Parathyroid adenoma (tissue), 2 donors: ENCODE results near the gene PAGE2.

ENCODE experiments used
- H2AFZ ChIP-seq: fragments of 300-600 bp; sonication (generic); one replicate; pipeline ENCODE4 v1.7.0; 2017; ENCODE audit warnings: antibody characterized with exemption, mild to moderate bottlenecking
- H3K27ac ChIP-seq: fragments of 300-600 bp; sonication (generic); one replicate; pipeline ENCODE4 v1.7.0; 2017
- H3K27me3 ChIP-seq: fragments of 300-600 bp; sonication (generic); one replicate; pipeline ENCODE4 v1.7.0; 2017; ENCODE audit warnings: low read length; ENCODE audit not compliant: control insufficient read depth, insufficient read depth
- H3K36me3 ChIP-seq: fragments of 300-600 bp; sonication (generic); one replicate; pipeline ENCODE4 v1.7.0; 2017; ENCODE audit warnings: low read length; ENCODE audit not compliant: control insufficient read depth, insufficient read depth
- H3K4me1 ChIP-seq: fragments of 300-600 bp; sonication (generic); one replicate; pipeline ENCODE4 v1.7.0; 2017; ENCODE audit warnings: control low read depth
- H3K4me2 ChIP-seq: fragments of 300-600 bp; sonication (generic); one replicate; pipeline ENCODE4 v1.7.0; 2017; ENCODE audit warnings: low read length
- H3K4me3 ChIP-seq: fragments of 300-600 bp; sonication (generic); one replicate; pipeline ENCODE4 v1.7.0; 2017; ENCODE audit warnings: low read depth, low read length
- H3K79me2 ChIP-seq: fragments of 300-600 bp; sonication (generic); one replicate; pipeline ENCODE4 v1.7.0; 2017; ENCODE audit warnings: control low read depth
- H3K9ac ChIP-seq: fragments of 300-600 bp; sonication (generic); one replicate; pipeline ENCODE4 v1.7.0; 2017; ENCODE audit warnings: mild to moderate bottlenecking
- H3K9me3 ChIP-seq: fragments of 300-600 bp; sonication (generic); one replicate; pipeline ENCODE4 v1.7.0; 2017; ENCODE audit warnings: low read length; ENCODE audit not compliant: control insufficient read depth
- CTCF ChIP-seq: fragments of 300-600 bp; sonication (generic); IDR thresholded peaks from one replicate; pipeline ENCODE4 v1.7.0; 2017; ENCODE audit warnings: antibody characterized with exemption, mild to moderate bottlenecking
- donor health status: primary hyperparathyroidism.

The PAGE2 gene

GRCh38 chrX:55099162-55099561 lies 10.3 kb downstream of the PAGE2 start:
- Histone ChIP-seq H3K4me2 (no peak overlapping the region), H3K27me3 (no peaks in the 10 kb centered on the region), H2AFZ (no peak overlapping the region), H3K4me3 (no peak overlapping the region), H3K9ac (no peak overlapping the region), H3K27ac (no peak overlapping the region), H3K4me1 (no peaks in the 10 kb centered on the region), H3K36me3 (no peaks in the 10 kb centered on the region), H3K9me3 (no peaks in the 10 kb centered on the region), H3K79me2 (no peaks in the 10 kb centered on the region)
- no peak for TF ChIP-seq CTCF

DNA sequence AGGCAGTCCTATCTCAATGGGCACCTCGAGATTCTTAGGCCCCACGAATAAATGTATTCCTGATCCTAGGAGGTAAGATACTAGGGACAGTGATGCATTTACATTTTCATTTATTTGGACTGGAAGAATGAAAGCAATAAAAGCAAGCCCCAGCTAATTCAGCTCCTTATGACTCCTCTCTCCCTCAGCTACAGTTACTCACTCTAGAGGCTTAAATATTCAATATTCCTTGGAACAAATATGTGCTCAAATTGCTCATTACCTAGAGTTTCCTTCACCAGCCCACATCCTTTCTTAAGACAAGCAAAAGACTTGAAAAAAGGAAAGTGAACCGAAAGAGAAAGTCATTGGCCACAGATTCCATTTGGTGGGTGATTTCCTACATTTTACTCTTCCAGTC lies 13.9 kb downstream of the PAGE2 start:
- Histone ChIP-seq H3K27ac (no peak overlapping the region), H3K4me1 (no peaks in the 10 kb centered on the region), H3K36me3 (no peaks in the 10 kb centered on the region), H3K79me2 (no peaks in the 10 kb centered on the region), H3K4me2 (no peak overlapping the region), H3K4me3 (no peak overlapping the region), H3K9me3 (no peaks in the 10 kb centered on the region), H3K27me3 (no peaks in the 10 kb centered on the region), H3K9ac (no peak overlapping the region), H2AFZ (no peak overlapping the region)
- TF ChIP-seq CTCF: no peak

- H2AFZ ChIP-seq: no peak overlapping the region
- H3K4me1 ChIP-seq: no peaks in the 10 kb centered on the region
- no peaks in the 10 kb centered on the region for H3K36me3 ChIP-seq
- TF ChIP-seq CTCF: no peak
- H3K27ac ChIP-seq: no peak overlapping the region
- H3K4me3 ChIP-seq: no peak overlapping the region
- H3K27me3 ChIP-seq: no peaks in the 10 kb centered on the region
- no peak overlapping the region for H3K9ac ChIP-seq
- H3K79me2 ChIP-seq: no peaks in the 10 kb centered on the region
- no peaks in the 10 kb centered on the region for H3K9me3 ChIP-seq
- no peak overlapping the region for H3K4me2 ChIP-seq
Observed at GRCh38 chrX:55107262-55107661, 18.4 kb downstream of the PAGE2 start.

DNA sequence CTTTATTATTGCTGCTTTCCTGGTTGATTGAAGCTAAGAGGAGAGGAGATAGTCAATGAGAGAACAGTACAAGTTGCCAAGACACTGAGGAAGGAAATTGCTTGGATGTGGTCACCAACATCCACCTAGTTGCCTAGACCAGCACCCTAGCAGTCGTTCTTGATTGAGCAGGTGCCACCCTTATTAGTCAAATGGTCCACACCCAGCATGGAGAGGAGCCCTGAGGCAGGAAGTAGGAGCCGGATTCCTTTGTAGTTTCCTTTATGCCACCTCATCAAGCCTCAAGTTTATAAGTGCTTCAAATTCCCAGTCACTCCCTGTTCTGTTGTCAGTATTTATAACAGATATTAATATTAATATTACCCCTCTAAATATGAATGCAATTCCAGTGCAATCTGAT lies 19.1 kb downstream of the PAGE2 start:
- Histone ChIP-seq H3K79me2 (no peaks in the 10 kb centered on the region), H3K9me3 (no peaks in the 10 kb centered on the region), H3K36me3 (no peaks in the 10 kb centered on the region), H3K4me1 (no peaks in the 10 kb centered on the region), H3K27ac (no peak overlapping the region), H3K4me2 (no peak overlapping the region), H3K27me3 (no peaks in the 10 kb centered on the region), H3K9ac (no peak overlapping the region), H3K4me3 (no peak overlapping the region), H2AFZ (no peak overlapping the region)
- TF ChIP-seq CTCF: no peak

DNA sequence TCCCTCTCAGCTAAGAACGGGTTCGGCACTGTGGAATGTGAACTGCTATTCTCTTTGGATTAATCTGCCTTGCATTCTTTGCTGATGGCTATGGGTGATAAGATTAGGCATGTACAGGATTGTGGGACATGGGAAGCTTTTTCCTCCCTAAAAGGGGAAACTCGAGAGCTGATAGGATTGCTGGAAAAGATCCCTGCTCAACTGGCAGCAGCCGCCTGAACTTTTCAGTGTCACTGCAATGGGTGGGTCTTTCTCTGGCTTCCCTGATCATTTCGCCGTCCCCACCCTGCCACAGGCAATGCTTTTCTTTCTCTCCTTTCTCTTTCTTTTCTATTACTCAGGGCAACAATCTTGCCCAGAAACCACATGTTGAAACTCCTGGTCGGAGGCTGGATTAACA lies 20.5 kb downstream of the PAGE2 start:
- no peaks in the 10 kb centered on the region for H3K79me2 ChIP-seq
- no peak overlapping the region for H3K27ac ChIP-seq
- no peak for TF ChIP-seq CTCF

More for the DNA sequence above, 20.5 kb downstream of the PAGE2 start:
- Histone ChIP-seq H3K4me3 (no peak overlapping the region), H3K27me3 (no peaks in the 10 kb centered on the region), H3K36me3 (no peaks in the 10 kb centered on the region), H3K9me3 (no peaks in the 10 kb centered on the region), H3K4me2 (no peak overlapping the region), H3K9ac (no peak overlapping the region), H2AFZ (no peak overlapping the region), H3K4me1 (no peaks in the 10 kb centered on the region)
